GM19023 (cell line): ENCODE data around the gene EFCAB6.

Experiments used
- ATAC-seq: cut with Tn5 transposase; IDR thresholded peaks from one replicate; pipeline ENCODE4 v1.9.1; 2021; ENCODE audit warnings: mild to moderate bottlenecking, moderate library complexity; ENCODE audit not compliant: unreplicated experiment

Gene EFCAB6

GRCh38 chr22:43554694-43555365, 257.3 kb downstream of the EFCAB6 start:
- no peak for ATAC-seq

- ATAC-seq, result no peak
These were observed 257.9 kb downstream of the EFCAB6 start for GRCh38 chr22:43554259-43554636.

- ATAC-seq, result no peak
These were observed 258.4 kb downstream of the EFCAB6 start for GRCh38 chr22:43553451-43554258.

- no peak for ATAC-seq
These were observed 261.4 kb downstream of the EFCAB6 start for GRCh38 chr22:43550672-43551071.

GRCh38 chr22:43550024-43550620, 262.0 kb downstream of the EFCAB6 start:
- no peak for ATAC-seq

- no peak for ATAC-seq
These were observed 265.9 kb downstream of the EFCAB6 start for GRCh38 chr22:43546186-43546585.

GRCh38 chr22:43544289-43544673, 267.8 kb downstream of the EFCAB6 start:
- no peak for ATAC-seq

GRCh38 chr22:43543522-43544288, 268.4 kb downstream of the EFCAB6 start:
- no peak for ATAC-seq

GRCh38 chr22:43542681-43543521, 269.2 kb downstream of the EFCAB6 start:
- no peak for ATAC-seq

GRCh38 chr22:43541462-43542407, 270.4 kb downstream of the EFCAB6 start:
- no peak for ATAC-seq

GRCh38 chr22:43541022-43541421, 271.1 kb downstream of the EFCAB6 start:
- ATAC-seq, result no peak

GRCh38 chr22:43540529-43540923, 271.6 kb downstream of the EFCAB6 start:
- no peak for ATAC-seq

GRCh38 chr22:43539572-43540528, 272.3 kb downstream of the EFCAB6 start:
- ATAC-seq, result no peak

- ATAC-seq, result no peak
These were observed 275.0 kb downstream of the EFCAB6 start for GRCh38 chr22:43537019-43537585.

- ATAC-seq, result no peak
These were observed 276.4 kb downstream of the EFCAB6 start for GRCh38 chr22:43535741-43536140.

GRCh38 chr22:43535336-43535735, 276.8 kb downstream of the EFCAB6 start:
- ATAC-seq, result no peak

GRCh38 chr22:43534916-43535315, 277.2 kb downstream of the EFCAB6 start:
- no peak for ATAC-seq
